Activated T-cell treated with anti-CD3 and anti-CD28 coated beads, Interleukin-2, amount 50 U/mL, for 72 hours (primary cell): Measurements from ENCODE around the gene ZHX3. TPM values are rescaled to one million over a fixed set of nuclear protein-coding genes. Genes with fewer than 3 reads are reported as not detected.

Experiments
- ATAC-seq, 2 donors: fragments of 150-1000 bp; cut with Tn5 transposase; replicated peaks in 1 of 2; 2 replicates each; pipeline ENCODE4 v1.10.0; 2021; ENCODE audit warnings: moderate library complexity in 2 of 2, mild to moderate bottlenecking in 1 of 2
- DNase-seq, 2 donors: peaks; one replicate each; pipeline ENCODE4 v3.0.0; 2021 to 2022; ENCODE audit warnings: mixed read lengths in 1 of 2
- H3K27ac Mint-ChIP-seq: one replicate; pipeline ENCODE4 v1.8.0; 2022; ENCODE audit warnings: mild to moderate bottlenecking, moderate library complexity, mixed read lengths
- H3K27me3 Mint-ChIP-seq: one replicate; pipeline ENCODE4 v1.8.0; 2022; ENCODE audit warnings: low read depth, mixed read lengths
- H3K36me3 Mint-ChIP-seq, 2 donors: one replicate each; pipeline ENCODE4 v1.8.0; 2022; ENCODE audit warnings: mixed read lengths in 2 of 2, mild to moderate bottlenecking in 1 of 2; ENCODE audit not compliant: insufficient read depth in 2 of 2
- H3K4me1 Mint-ChIP-seq: one replicate; pipeline ENCODE4 v1.8.0; 2022; ENCODE audit warnings: low read depth, mixed read lengths
- H3K4me3 Mint-ChIP-seq, 2 donors: one replicate each; pipeline ENCODE4 v1.8.0; 2022; ENCODE audit warnings: mild to moderate bottlenecking in 2 of 2, mixed read lengths in 2 of 2, moderate library complexity in 2 of 2
- H3K9me3 Mint-ChIP-seq, 2 donors: one replicate each; pipeline ENCODE4 v1.8.0; 2022; ENCODE audit warnings: mixed read lengths in 2 of 2
- total RNA-seq, 2 donors: library from RNA; stranded (reverse); gene quantifications; one replicate each; pipeline ENCODE4 v1.2.3, GENCODE V29; 2022

ZHX3 gene
- total RNA-seq, 2 donors from 2014 or later, result 10.2 to 11.5 TPM

- Mint-ChIP-seq H3K9me3 (no peaks in the 10 kb centered on the region), H3K36me3 (no peaks in the 10 kb centered on the region), H3K27ac (no peak overlapping the region), H3K4me1 (peaks cover 11% of the 10 kb centered on the region), H3K27me3 (peaks cover 12% of the 10 kb centered on the region), H3K4me3 (no peak overlapping the region)
- ATAC-seq (no peak), DNase-seq (no peak)
Measured at GRCh38 chr20:41334443-41335421, 17.2 kb upstream of the ZHX3 start.

DNA sequence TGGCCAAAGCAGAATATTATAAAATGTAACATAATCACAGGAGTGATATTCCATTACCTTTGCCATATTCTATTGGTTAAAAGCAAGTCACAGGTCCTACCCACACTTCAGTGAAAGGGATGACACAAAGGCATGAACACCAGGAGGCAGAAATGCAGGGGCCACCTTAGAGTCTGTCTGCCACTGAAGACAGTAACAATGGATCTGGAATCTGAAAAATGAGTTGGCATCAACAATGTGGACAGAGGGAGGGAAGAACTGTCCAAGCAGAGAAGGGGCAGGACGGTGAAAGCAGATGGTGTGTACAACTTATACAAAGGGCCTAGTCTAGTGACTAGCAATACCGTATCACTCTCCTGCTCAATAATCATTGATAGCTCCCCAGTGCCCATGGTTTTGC lies 16.5 kb upstream of the ZHX3 start:
- H3K4me3 Mint-ChIP-seq, result no peak overlapping the region
- H3K27me3 Mint-ChIP-seq, result peaks cover 7% of the 10 kb centered on the region
- no peak overlapping the region for H3K27ac Mint-ChIP-seq
- H3K9me3 Mint-ChIP-seq, result no peaks in the 10 kb centered on the region
- peaks cover 14% of the 10 kb centered on the region for H3K4me1 Mint-ChIP-seq
- no peaks in the 10 kb centered on the region for H3K36me3 Mint-ChIP-seq
- no peak for ATAC-seq
- no peak for DNase-seq

DNA sequence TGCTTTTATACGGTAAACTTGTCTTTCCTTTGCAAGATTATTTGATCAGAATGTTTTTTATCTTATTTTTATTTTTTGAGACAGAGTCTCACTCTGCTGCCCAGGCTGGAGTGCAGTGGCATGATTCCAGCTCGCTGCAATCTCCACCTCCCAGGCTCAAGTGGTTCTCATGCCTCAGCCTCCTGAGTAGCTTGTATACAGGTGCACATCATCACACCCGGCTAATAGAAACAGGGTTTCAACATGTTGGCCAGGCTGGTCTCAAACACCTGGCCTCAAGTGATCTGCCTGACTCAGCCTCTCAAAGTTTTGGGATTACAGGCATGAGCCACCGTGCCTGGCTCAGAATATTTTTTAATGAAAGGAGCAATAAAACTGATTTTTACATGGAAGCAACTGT lies 14.2 kb upstream of the ZHX3 start:
- H3K27me3 Mint-ChIP-seq, result peaks cover 7% of the 10 kb centered on the region
- no peaks in the 10 kb centered on the region for H3K9me3 Mint-ChIP-seq
- no peak overlapping the region for H3K4me3 Mint-ChIP-seq
- DNase-seq, result no peak
- H3K27ac Mint-ChIP-seq, result no peak overlapping the region
- H3K36me3 Mint-ChIP-seq, result no peaks in the 10 kb centered on the region
- peaks cover 17% of the 10 kb centered on the region for H3K4me1 Mint-ChIP-seq
- no peak for ATAC-seq

DNA sequence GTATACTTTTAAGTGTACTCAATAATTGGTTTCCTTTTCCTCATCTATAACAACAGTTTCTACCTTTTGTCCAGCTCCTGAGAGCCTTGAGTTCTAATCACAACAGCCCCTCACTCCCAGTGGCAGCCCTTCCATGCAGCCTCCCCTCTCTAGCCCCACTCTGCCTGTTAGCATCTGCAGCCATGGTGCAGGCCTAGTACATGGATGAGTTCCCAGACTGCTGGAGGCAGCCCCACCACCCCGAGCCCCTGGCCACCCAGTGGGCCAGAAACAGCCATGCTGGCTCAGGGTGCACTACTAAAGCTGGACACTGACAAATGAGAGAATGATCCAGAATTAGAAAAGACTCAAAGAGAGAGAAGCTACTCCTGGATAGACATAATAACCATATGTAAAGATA lies 13.4 kb upstream of the ZHX3 start:
- peaks cover 17% of the 10 kb centered on the region for H3K4me1 Mint-ChIP-seq
- ATAC-seq (no peak), DNase-seq (no peak)
- peaks cover 7% of the 10 kb centered on the region for H3K27me3 Mint-ChIP-seq
- H3K4me3 Mint-ChIP-seq, result no peak overlapping the region
- no peak overlapping the region for H3K27ac Mint-ChIP-seq
- no peaks in the 10 kb centered on the region for H3K36me3 Mint-ChIP-seq
- H3K9me3 Mint-ChIP-seq, result no peaks in the 10 kb centered on the region

DNA sequence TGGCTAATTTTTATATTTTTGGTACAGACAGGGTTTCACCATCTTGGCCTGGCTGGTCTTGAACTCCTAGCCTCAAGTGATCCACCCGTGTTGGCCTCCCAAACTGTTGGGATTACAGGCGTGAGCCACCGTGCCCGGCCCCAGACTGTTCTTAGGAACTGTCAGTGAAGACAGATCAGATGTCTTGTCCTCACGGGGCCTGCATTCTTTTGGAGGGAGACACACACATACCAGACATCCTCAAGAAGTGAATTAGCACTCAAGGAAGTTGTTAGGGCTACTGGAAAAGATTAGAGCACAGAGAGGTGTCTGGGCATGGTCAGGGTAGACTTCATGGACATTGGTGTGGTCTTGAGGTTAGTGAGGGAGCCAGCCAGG lies 12.8 kb upstream of the ZHX3 start:
- H3K9me3 Mint-ChIP-seq, result no peaks in the 10 kb centered on the region
- no peak overlapping the region for H3K27ac Mint-ChIP-seq
- ATAC-seq (no peak), DNase-seq (no peak)
- peaks cover 17% of the 10 kb centered on the region for H3K4me1 Mint-ChIP-seq
- peaks cover 3% of the 10 kb centered on the region for H3K27me3 Mint-ChIP-seq
- no peak overlapping the region for H3K4me3 Mint-ChIP-seq
- no peaks in the 10 kb centered on the region for H3K36me3 Mint-ChIP-seq

DNA sequence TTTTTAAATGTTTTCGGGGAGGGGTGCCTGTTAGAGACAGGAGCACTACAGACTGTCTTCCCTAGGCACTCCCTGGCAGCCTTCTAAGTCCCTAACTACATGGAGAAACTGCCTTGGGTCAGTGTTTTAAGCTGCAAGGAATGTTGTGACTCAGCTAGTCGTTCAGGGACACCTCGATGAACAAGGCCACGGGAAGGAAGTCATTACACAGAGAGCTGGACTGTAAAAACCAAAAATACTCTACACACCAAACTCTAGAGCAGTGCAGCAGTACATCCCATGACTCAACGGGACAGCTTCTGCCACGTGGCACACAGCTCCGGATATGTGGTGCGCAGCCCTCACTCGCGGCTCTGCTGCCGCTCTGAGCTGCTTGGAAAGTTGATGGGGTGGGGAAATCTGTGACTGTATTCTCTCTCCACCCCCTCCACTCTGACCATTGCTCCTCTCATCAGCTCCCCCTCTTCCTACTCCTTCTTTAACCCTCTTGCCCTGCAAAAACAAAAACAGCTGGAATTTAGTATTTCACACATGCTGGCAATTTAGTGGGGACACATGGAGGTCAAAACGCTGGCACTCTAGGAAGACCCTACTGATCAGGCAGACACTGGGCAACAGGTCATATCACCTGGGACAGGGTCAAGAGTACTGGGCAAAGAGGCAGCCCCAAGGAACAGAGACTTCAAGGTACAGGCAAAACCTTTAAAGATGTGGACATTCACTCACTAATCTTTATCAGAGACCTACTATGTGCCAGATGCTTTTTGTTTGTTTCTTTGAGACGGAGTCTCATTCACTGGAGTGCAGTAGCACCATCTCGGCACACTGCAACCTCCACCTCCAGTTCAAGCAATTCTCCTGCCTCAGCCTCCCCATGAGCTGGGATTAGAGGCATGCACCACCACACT lies 12.2 kb upstream of the ZHX3 start:
- Mint-ChIP-seq H3K36me3 (no peaks in the 10 kb centered on the region), H3K27ac (no peak overlapping the region), H3K27me3 (no peaks in the 10 kb centered on the region), H3K4me3 (peak overlapping the region in 1 of 2 donors; percentile 68), H3K4me1 (peaks cover 17% of the 10 kb centered on the region), H3K9me3 (no peaks in the 10 kb centered on the region)
- DNase-seq (peak; percentile 66 to 67), ATAC-seq (peak; percentile 100)

DNA sequence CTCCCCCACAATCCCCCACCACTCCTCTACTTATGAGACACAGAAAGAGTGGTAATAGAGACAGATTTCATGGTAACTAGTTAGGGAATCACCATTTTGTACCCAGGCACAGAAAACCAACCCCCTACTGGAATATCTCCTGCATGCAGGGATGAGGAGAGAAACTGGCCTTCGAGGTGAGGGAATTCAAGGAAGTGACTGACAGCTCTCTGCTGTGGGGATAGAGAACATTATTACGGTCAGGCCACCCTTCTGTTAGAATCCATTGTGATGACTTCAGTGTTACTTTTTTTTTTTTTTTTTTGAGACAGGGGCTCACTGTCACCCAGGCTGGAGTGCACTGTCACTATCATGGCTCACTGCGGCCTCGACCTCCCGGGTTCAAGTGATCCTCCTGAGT lies 9.6 kb upstream of the ZHX3 start:
- Mint-ChIP-seq H3K4me1 (peaks cover 17% of the 10 kb centered on the region), H3K36me3 (no peaks in the 10 kb centered on the region), H3K27me3 (no peaks in the 10 kb centered on the region), H3K27ac (no peak overlapping the region), H3K9me3 (no peaks in the 10 kb centered on the region), H3K4me3 (no peak overlapping the region)
- ATAC-seq, result no peak
- DNase-seq, result no peak

GRCh38 chr20:41320976-41321375 lies 3.4 kb upstream of the ZHX3 start:
- DNase-seq (no peak), ATAC-seq (no peak)
- Mint-ChIP-seq H3K27ac (no peak overlapping the region), H3K4me1 (peaks cover 19% of the 10 kb centered on the region), H3K36me3 (no peaks in the 10 kb centered on the region), H3K9me3 (no peaks in the 10 kb centered on the region), H3K27me3 (no peaks in the 10 kb centered on the region), H3K4me3 (no peak overlapping the region)

- Mint-ChIP-seq H3K27ac (no peak overlapping the region), H3K9me3 (no peaks in the 10 kb centered on the region), H3K36me3 (no peaks in the 10 kb centered on the region), H3K4me1 (peaks cover 21% of the 10 kb centered on the region), H3K27me3 (no peaks in the 10 kb centered on the region), H3K4me3 (no peak overlapping the region)
- ATAC-seq (no peak), DNase-seq (no peak)
Measured at GRCh38 chr20:41320441-41320840, 2.9 kb upstream of the ZHX3 start.

- DNase-seq (no peak), ATAC-seq (no peak)
- Mint-ChIP-seq H3K27me3 (no peaks in the 10 kb centered on the region), H3K27ac (peak overlapping the region; percentile 77), H3K36me3 (no peaks in the 10 kb centered on the region), H3K9me3 (no peaks in the 10 kb centered on the region), H3K4me1 (peaks cover 34% of the 10 kb centered on the region), H3K4me3 (peak overlapping the region; percentile 61 to 85)
Measured at GRCh38 chr20:41318271-41318649, 729 bp upstream of the ZHX3 start.

DNA sequence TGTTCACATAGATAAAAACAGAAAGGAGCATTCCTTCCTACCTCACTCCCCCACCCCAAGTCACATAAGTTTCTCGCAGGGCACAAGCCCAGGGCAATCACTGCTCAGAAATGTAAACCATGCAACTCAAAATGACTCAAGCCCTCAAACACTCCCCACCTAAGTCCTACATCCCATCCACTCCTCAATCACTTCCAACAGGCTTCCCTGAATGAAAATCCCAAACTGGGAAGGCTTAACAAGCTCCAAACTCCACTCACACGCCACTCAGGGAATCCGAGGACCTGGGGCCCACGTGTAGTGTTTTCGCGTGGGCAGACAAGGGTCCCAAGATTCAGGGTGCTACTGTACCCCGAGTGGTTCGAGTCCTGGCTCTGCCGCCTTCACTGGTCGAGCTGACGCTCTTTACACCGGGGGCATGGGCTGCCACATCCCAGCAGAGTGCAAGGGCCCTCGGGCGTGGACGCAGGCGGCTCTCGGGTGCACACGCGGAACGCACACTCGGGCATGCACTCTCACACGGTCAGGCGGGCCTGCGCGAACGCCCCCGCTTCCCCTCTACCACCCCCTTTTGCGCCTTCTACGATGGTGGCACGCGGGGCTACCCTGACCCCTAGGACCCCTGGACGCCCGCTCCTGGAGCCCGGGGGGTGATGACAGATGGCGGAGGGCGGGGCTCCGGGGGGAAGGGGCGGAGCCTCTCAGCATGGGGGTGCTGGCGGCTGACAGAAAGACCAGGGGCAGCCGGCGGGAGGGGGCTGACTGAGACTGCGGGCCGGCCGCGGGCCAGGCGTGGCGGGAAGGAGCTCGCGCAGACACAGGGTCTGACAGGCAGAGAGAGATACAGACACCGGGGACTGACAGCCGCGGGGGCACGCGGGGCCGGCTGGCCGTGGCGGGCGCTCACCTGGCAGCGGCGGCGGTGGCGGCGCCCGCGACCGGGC lies 657 bp downstream of the ZHX3 start:
- Mint-ChIP-seq H3K27ac (peak overlapping the region; percentile 63), H3K9me3 (no peaks in the 10 kb centered on the region), H3K27me3 (no peaks in the 10 kb centered on the region), H3K36me3 (no peaks in the 10 kb centered on the region), H3K4me1 (peaks cover 34% of the 10 kb centered on the region), H3K4me3 (peak overlapping the region; percentile 93 to 95)
- DNase-seq (peak; percentile 67 to 73), ATAC-seq (peak; percentile 75 to 77)

GRCh38 chr20:41316051-41316450 lies 1.5 kb downstream of the ZHX3 start:
- no peaks in the 10 kb centered on the region for H3K36me3 Mint-ChIP-seq

More at GRCh38 chr20:41316051-41316450, 1.5 kb downstream of the ZHX3 start:
- Mint-ChIP-seq H3K4me3 (peak overlapping the region; percentile 93 to 95), H3K27ac (peak overlapping the region; percentile 55), H3K27me3 (no peaks in the 10 kb centered on the region), H3K4me1 (peaks cover 34% of the 10 kb centered on the region), H3K9me3 (no peaks in the 10 kb centered on the region)
- ATAC-seq, result no peak
- DNase-seq, result no peak
